ENCODE measurements around the gene PLBD2. TPM values are rescaled to one million over a fixed set of nuclear protein-coding genes. Genes with fewer than 3 reads are reported as not detected.
"Not testable (repeated sequence)": the region's sequence is repeated elsewhere in the genome, so short reads cannot be mapped to it uniquely, and the experiment has no call there.

Gene PLBD2
- total RNA-seq, 1 experiment from 2014 or later, result 30.7 TPM

- POLR2A ChIA-PET (ENCODE audit: unreplicated experiment), result no interaction called here
Measured at GRCh38 chr12:113348849-113349536, 9.4 kb upstream of the PLBD2 start.

DNA sequence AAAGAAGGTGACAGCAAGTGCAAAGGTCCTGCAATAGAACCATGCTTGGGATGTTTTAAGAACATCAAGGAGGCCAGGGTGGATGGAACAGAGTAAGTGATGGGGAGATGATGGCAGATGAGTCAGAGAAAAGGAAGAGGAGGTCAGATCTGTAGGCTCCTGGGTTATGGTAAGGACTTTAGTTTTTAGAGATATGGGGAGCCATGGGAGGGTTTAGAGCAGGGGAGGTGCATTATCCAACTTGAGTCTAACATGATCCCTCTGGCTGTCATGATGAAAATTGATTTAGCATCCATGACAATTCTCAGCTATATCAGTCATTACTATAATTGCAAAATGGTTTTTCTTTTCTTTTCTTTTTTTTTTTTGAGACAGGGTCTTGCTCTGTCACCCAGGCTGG lies 7.3 kb upstream of the PLBD2 start:
- no peaks in the 10 kb centered on the region for H3K27me3 ChIP-seq (ENCODE audit: insufficient read depth, low read depth)
- ChIA-PET CTCF (no interaction called here), POLR2A (ENCODE audit: unreplicated experiment) (interaction anchor here (0.6 to 0.7 kb wide), 2 partner anchors 25 to 84 kb away, joined by 3 to 32 read pairs; no protein-coding TSS in a partner anchor)
- no peaks in the 10 kb centered on the region for H3K9me2 ChIP-seq (ENCODE audit: insufficient read depth)
- peaks cover 7% of the 10 kb centered on the region; the same call in 1 of the 2 replicates for H3F3A ChIP-seq (ENCODE audit: insufficient read depth, low read depth)
- no peak overlapping the region for H3K4me2 ChIP-seq
- H2AFZ ChIP-seq, result no peak overlapping the region
- no peak overlapping the region for H3K4me3 ChIP-seq
- BruUV-seq (replicated peaks), result no TSS peak
- H3K9me3 ChIP-seq (ENCODE audit: insufficient read depth, low read depth), result no peaks in the 10 kb centered on the region
- DNase-seq, result no peak
- H3K4me1 ChIP-seq (replicated peaks; ENCODE audit: insufficient read depth), result no peaks in the 10 kb centered on the region
- intact Hi-C loops (cut with micrococcal nuclease; ENCODE audit: unreplicated experiment), result no loop called here
- H3K79me2 ChIP-seq (ENCODE audit: low read depth), result no peaks in the 10 kb centered on the region
- H4K20me1 ChIP-seq (ENCODE audit: insufficient read depth), result no peaks in the 10 kb centered on the region
- no peak for TF ChIP-seq EZH2 (IDR thresholded peaks at IDR 0.05; ENCODE audit: low read depth)
- no peak for TF ChIP-seq CTCF (conservative IDR thresholded peaks at IDR 0.05)
- H3K27ac ChIP-seq, result no peak overlapping the region
- H3K36me3 ChIP-seq (ENCODE audit: low read depth), result no peaks in the 10 kb centered on the region

More at GRCh38 chr12:113348849-113349536, 9.4 kb upstream of the PLBD2 start:
- peaks cover 7% of the 10 kb centered on the region; the same call in 1 of the 2 replicates for H3F3A ChIP-seq (ENCODE audit: insufficient read depth, low read depth)
- no peak for DNase-seq
- no peak overlapping the region for H3K4me3 ChIP-seq
- H3K4me2 ChIP-seq, result no peak overlapping the region
- H3K27ac ChIP-seq, result no peak overlapping the region
- no peaks in the 10 kb centered on the region for H3K27me3 ChIP-seq (ENCODE audit: insufficient read depth, low read depth)
- H3K9me2 ChIP-seq (ENCODE audit: insufficient read depth), result no peaks in the 10 kb centered on the region
- CTCF ChIA-PET, result no interaction called here
- intact Hi-C loops (cut with micrococcal nuclease; ENCODE audit: unreplicated experiment), result no loop called here
- no peak overlapping the region for H2AFZ ChIP-seq
- no peaks in the 10 kb centered on the region for H3K9me3 ChIP-seq (ENCODE audit: insufficient read depth, low read depth)
- BruUV-seq (replicated peaks), result no TSS peak
- TF ChIP-seq CTCF (conservative IDR thresholded peaks at IDR 0.05) (no peak), EZH2 (IDR thresholded peaks at IDR 0.05; ENCODE audit: low read depth) (no peak)
- H3K36me3 ChIP-seq (ENCODE audit: low read depth), result no peaks in the 10 kb centered on the region
- no peaks in the 10 kb centered on the region for H3K79me2 ChIP-seq (ENCODE audit: low read depth)
- no peaks in the 10 kb centered on the region for H4K20me1 ChIP-seq (ENCODE audit: insufficient read depth)
- H3K4me1 ChIP-seq (replicated peaks; ENCODE audit: insufficient read depth), result no peaks in the 10 kb centered on the region

GRCh38 chr12:113354192-113354591 lies 4.2 kb upstream of the PLBD2 start:
- POLR2A ChIA-PET (ENCODE audit: unreplicated experiment), result interaction anchor here (0.6 kb wide), 1 partner anchor 29 kb away, joined by 16 read pairs; no protein-coding TSS in a partner anchor
- H4K20me1 ChIP-seq (ENCODE audit: insufficient read depth); H3K9me2 ChIP-seq (ENCODE audit: insufficient read depth); H2AFZ ChIP-seq; H3K79me2 ChIP-seq (ENCODE audit: low read depth); H3K27ac ChIP-seq; H3K4me1 ChIP-seq (replicated peaks; ENCODE audit: insufficient read depth); H3K27me3 ChIP-seq (ENCODE audit: insufficient read depth, low read depth); BruUV-seq (replicated peaks); intact Hi-C loops (cut with micrococcal nuclease; ENCODE audit: unreplicated experiment); H3K4me2 ChIP-seq; H3K4me3 ChIP-seq; H3K9me3 ChIP-seq (ENCODE audit: insufficient read depth, low read depth); H3K36me3 ChIP-seq (ENCODE audit: low read depth); CTCF ChIA-PET; DNase-seq: not testable (repeated sequence)
- peaks cover 19% of the 10 kb centered on the region; the same call in 1 of the 2 replicates for H3F3A ChIP-seq (ENCODE audit: insufficient read depth, low read depth)

Data from PC-9 (cell line).